Aorta (tissue), 5 donors: ENCODE measurements around the gene JPH4. TPM values are rescaled to one million over a fixed set of nuclear protein-coding genes. Genes with fewer than 3 reads are reported as not detected.

ENCODE experiments used
- ATAC-seq: fragments of 200-7000 bp; cut with Tn5 transposase; one replicate; pipeline ENCODE4 v1.9.1; 2022; ENCODE audit warnings: moderate library complexity; ENCODE audit not compliant: low FRiP score
- DNase-seq, 2 donors: peaks; one replicate each; pipeline ENCODE4 v3.0.0-alpha.2; 2020
- H3K27ac ChIP-seq, 2 donors: one replicate each; pipeline ENCODE4 v1.5.1; 2013; ENCODE audit warnings: low read length in 2 of 2, mild to moderate bottlenecking in 2 of 2, moderate library complexity in 2 of 2, control low read depth in 1 of 2, inconsistent platforms in 1 of 2, low read depth in 1 of 2
- H3K27me3 ChIP-seq, 2 donors: one replicate each; pipeline ENCODE4 v1.6.1; 2013; ENCODE audit warnings: control low read depth in 1 of 2, low read length in 1 of 2, mild to moderate bottlenecking in 1 of 2, moderate library complexity in 1 of 2; ENCODE audit not compliant: insufficient read depth in 2 of 2, control insufficient read depth in 1 of 2
- H3K36me3 ChIP-seq, 2 donors: one replicate each; pipeline ENCODE4 v1.6.1; 2013; ENCODE audit warnings: control low read depth in 1 of 2, low read length in 1 of 2, mild to moderate bottlenecking in 1 of 2; ENCODE audit not compliant: insufficient read depth in 2 of 2, control insufficient read depth in 1 of 2
- H3K4me1 ChIP-seq, 2 donors: one replicate each; pipeline ENCODE4 v1.6.1; 2013; ENCODE audit warnings: low read length in 2 of 2, control low read depth in 1 of 2, mild to moderate bottlenecking in 1 of 2, moderate library complexity in 1 of 2; ENCODE audit not compliant: insufficient read depth in 2 of 2, control insufficient read depth in 1 of 2
- H3K4me3 ChIP-seq, 2 donors: one replicate each; pipeline ENCODE4 v1.5.1; 2013; ENCODE audit warnings: low read length in 2 of 2, control low read depth in 1 of 2, mild to moderate bottlenecking in 1 of 2
- H3K9me3 ChIP-seq: one replicate; pipeline ENCODE4 v1.6.1; 2013; ENCODE audit warnings: mild to moderate bottlenecking, low read length; ENCODE audit not compliant: control insufficient read depth
- WGBS, 2 donors: extraction: QIAGEN DNeasy Blood & Tissue Kit; methylation state at CpG; one replicate each; pipeline ENCODE4 v1.1.7; 2013; 5-methylcytosine and 5-hydroxymethylcytosine counted together
- intact Hi-C, 2 donors: fragments of 100-400 bp; cut with DNase I; formaldehyde crosslinking; loops; one replicate each; pipeline versions ENCODE4 v1.14.2 to v1.15.0; 2022
- polyA plus RNA-seq, 2 donors: library from polyadenylated mRNA; stranded (reverse); fragments of 200-250 nt; gene quantifications; one replicate each; pipeline ENCODE4 v1.2.3, GENCODE V29; 2013
- total RNA-seq, 2 donors: library from RNA; stranded (reverse); fragmentation: NEBNext Ultra II Directional; extraction: Animal tissue kit (Norgen Biotek cat#: 25700); gene quantifications; one replicate each; pipeline ENCODE4 v1.2.1, GENCODE V29; 2021
- donor health status: healthy with polysubstance abuse.
- donor health status: Bipolar disorder and iron deficiency.
- donor health status: DM: no; HTN: no; CAD: no.
- donor health status: DM: no; HTN: no; CAD: no.
- donor health status: DM: yes; HTN: yes; CAD: no.

JPH4 gene
- total and polyA plus RNA-seq, 4 donors = 0.23 to 1.7 (median 1.5) TPM; not detected in 1

DNA sequence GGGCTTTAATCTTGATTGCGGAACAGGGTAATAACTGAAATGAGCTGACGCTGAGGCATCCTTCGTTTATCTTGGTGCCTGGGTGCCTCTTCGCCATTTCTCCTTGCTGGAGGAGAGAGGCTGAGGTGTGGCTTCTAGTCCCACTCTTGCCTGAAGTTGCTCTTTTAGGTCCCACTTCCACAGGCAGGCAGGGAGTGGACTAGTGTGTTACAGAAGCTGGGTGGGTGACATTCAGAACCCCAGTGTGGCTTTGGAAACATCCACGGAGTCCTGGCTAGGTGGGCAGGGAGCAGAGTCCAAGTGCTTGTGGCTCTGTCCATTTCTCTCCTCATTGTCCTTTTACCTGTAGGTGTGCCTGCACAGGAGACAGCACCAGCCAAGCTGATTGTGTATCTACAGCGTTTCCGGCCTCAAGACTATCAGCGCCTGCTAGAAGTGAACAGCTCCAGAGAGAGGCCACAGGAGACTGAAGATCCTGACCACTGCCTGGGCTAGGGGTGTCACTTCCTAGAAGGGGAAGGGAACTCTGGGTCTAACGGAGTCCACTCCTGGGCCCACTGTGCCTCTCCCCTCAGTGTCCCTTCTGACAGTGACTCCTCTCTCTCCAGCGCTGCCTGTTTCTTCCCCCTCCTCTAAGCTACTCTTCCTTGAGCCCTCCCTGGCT, 20.1 kb downstream of the JPH4 start:
- intact Hi-C loops = loop anchor here (2.0 to 10.0 kb wide), 2 partner anchors 82 to 234 kb away; partner anchors contain the start of gene PABPN1 (in 1 of the 2)
- WGBS, 2 donors = 87 to 95% methylated on average over 10 of the region's 10 CpGs
- DNase-seq = no peak

DNA sequence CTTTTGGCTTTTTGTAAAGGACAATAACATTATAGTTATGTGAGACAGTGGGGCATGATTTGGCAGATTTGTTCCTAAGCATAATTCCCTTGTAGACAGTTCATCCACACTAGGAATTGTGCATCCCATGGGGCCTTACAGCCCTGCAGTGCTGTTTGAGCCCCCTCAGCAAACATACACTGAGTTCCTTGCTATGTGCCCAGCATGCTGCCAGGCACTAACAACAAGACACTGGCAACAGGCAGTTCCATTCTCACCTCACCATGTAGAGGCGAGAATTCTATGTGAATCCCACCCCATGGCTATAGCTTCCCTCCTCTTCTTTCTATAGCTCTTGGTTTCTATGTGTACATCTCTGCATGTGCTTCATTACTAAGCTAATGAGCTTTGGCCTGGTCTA, 20.6 kb downstream of the JPH4 start:
- WGBS, 2 donors = 86 to 88% methylated on average over 1 of the region's 1 CpG
- Histone ChIP-seq H3K4me3 (no peak overlapping the region), H3K36me3 (no peaks in the 10 kb centered on the region), H3K4me1 (no peaks in the 10 kb centered on the region), H3K27me3 (no peaks in the 10 kb centered on the region), H3K9me3 (no peaks in the 10 kb centered on the region), H3K27ac (no peak overlapping the region)
- no peak for ATAC-seq
- DNase-seq = no peak
- intact Hi-C loops = loop anchor here (2.0 to 10.0 kb wide), 3 partner anchors 81 to 233 kb away; partner anchors contain the start of genes NGDN (in 1 of the 2) and PABPN1 (in 1 of the 2)

More for the DNA sequence above, 20.1 kb downstream of the JPH4 start:
- Histone ChIP-seq H3K36me3 (no peaks in the 10 kb centered on the region), H3K4me3 (no peak overlapping the region), H3K27me3 (no peaks in the 10 kb centered on the region), H3K4me1 (no peaks in the 10 kb centered on the region), H3K9me3 (no peaks in the 10 kb centered on the region), H3K27ac (no peak overlapping the region)
- no peak for ATAC-seq

GRCh38 chr14:23557521-23557920, 21.1 kb downstream of the JPH4 start:
- H3K27ac ChIP-seq = no peak overlapping the region

GRCh38 chr14:23556700-23557440, 21.7 kb downstream of the JPH4 start:
- peak in 1 of 2 donors; percentile 73 for DNase-seq
- 47 to 48% methylated on average over 17 of the region's 17 CpGs for WGBS, 2 donors
- H3K4me3 ChIP-seq = peak overlapping the region; percentile 46 to 91
- peak overlapping the region; percentile 29 to 70 for H3K27ac ChIP-seq
- no peaks in the 10 kb centered on the region for H3K9me3 ChIP-seq
- no peaks in the 10 kb centered on the region for H3K27me3 ChIP-seq
- ATAC-seq = no peak
- H3K4me1 ChIP-seq = no peaks in the 10 kb centered on the region
- intact Hi-C loops = loop anchor here (2.0 to 10.0 kb wide), 2 partner anchors 88 to 232 kb away; partner anchors contain the start of genes NGDN (in 1 of the 2) and PABPN1 (in 1 of the 2)
- no peaks in the 10 kb centered on the region for H3K36me3 ChIP-seq

More at GRCh38 chr14:23557521-23557920, 21.1 kb downstream of the JPH4 start:
- ATAC-seq = no peak
- no peaks in the 10 kb centered on the region for H3K9me3 ChIP-seq
- H3K27me3 ChIP-seq = no peaks in the 10 kb centered on the region
- intact Hi-C loops = loop anchor here (2.0 to 10.0 kb wide), 2 partner anchors 89 to 233 kb away; partner anchors contain the start of genes NGDN (in 1 of the 2) and PABPN1 (in 1 of the 2)
- no peak for DNase-seq
- WGBS, 2 donors = 48 to 54% methylated on average over 2 of the region's 2 CpGs
- H3K4me3 ChIP-seq = no peak overlapping the region
- H3K4me1 ChIP-seq = no peaks in the 10 kb centered on the region
- no peaks in the 10 kb centered on the region for H3K36me3 ChIP-seq

DNA sequence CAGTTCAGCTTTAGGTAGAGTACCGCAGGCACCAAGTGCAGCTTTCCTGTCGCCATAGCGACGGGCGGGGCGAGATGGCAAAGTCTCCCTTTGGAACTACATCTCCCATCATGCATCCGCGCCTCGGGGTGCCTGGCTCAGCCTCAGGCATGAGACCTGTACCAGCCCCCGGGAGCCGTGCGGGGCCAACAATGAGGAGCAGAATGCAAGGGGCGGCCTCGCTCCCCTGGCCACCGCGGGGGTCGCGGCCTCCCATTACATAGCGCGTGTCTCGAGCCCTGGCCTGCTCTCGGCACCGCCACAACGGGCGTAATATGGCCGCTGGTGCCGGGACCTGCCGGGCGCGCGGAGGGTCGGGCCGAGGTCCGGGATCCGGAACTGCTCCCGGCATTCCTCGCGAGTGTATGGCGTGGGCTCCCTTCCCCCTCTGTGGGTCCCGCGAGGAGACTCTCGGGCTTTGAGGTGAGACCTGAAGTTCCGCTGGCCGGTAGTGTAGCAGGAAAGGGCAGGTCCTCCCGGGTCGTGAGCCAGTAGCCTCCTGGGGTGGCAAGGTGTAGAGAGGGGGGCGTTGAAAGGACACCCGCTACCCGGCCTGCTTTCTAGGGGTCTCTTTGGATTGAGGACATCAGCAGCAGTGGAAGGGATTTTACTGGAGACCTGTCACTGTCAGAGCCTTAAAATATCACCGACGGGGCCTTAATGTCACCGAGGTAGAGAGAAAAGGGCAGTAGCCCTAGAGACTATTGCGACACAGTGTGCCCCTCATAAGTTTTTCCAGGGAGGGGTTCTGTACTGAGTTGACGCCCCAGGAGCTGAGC, 22.5 kb downstream of the JPH4 start, which contains the start of gene THTPA:
Gene THTPA (plus strand): TSS at position 390 of the 818 bp plus-strand sequence. CDS start 487 bp downstream, outside the sequence.
- Histone ChIP-seq H3K27me3 (no peaks in the 10 kb centered on the region), H3K4me3 (peak within 1 kb of the TSS; percentile 46 to 91), H3K9me3 (no peaks in the 10 kb centered on the region), H3K27ac (peak within 1 kb of the TSS; percentile 70 to 76), H3K36me3 (no peaks in the 10 kb centered on the region), H3K4me1 (no peaks in the 10 kb centered on the region)
- DNase-seq (peak; percentile 96 to 98), ATAC-seq (peak; percentile 96)
- intact Hi-C loops = loop anchor here (2.0 to 10.0 kb wide), 2 partner anchors 87 to 231 kb away; partner anchors contain the start of genes NGDN (in 1 of the 2) and PABPN1 (in 1 of the 2)
- WGBS, 2 donors = 0 to 1% methylated on average over 51 to 54 of the region's 54 CpGs

DNA sequence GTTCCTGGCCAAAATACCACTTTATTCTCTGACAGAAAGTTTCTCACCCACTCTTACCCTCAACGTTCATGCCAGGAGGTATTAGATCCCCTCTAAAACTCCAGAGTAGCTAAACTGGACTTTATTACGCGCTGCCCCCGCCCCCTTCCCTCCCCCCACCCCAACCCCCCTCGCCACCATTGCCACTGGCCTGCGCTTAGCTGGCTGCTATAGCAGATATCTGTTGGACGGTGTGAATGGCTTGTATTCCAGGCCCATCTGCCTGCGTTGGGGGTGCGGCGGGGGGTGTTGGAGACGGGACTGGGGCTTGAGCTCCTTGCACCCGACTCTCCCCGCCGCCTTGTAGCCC, 23.1 kb downstream of the JPH4 start:
- Histone ChIP-seq H3K36me3 (no peaks in the 10 kb centered on the region), H3K9me3 (no peaks in the 10 kb centered on the region), H3K4me3 (peak overlapping the region; percentile 1 to 91), H3K27ac (peak overlapping the region in 1 of 2 donors; percentile 70), H3K27me3 (no peaks in the 10 kb centered on the region), H3K4me1 (no peaks in the 10 kb centered on the region)
- ATAC-seq (no peak), DNase-seq (no peak)
- 0 to 1% methylated on average over 14 of the region's 14 CpGs for WGBS, 2 donors
- intact Hi-C loops = loop anchor here in 1 of 2 donors (10.0 kb wide), 1 partner anchor 231 kb away; the partner anchor contains the start of gene PABPN1

- no peak within 1 kb of the TSS for H3K27ac ChIP-seq
Observed at GRCh38 chr14:23551266-23552028, 27.1 kb downstream of the JPH4 start, which contains the start of gene ZFHX2. ZFHX2 (minus strand) TSS chr14:23551765; CDS start chr14:23535325, 16,440 bp downstream.

More at GRCh38 chr14:23551266-23552028, 27.1 kb downstream of the JPH4 start, which contains the start of gene ZFHX2:
- DNase-seq (peak; percentile 81 to 93), ATAC-seq (peak; percentile 72)
- 1% methylated on average over 32 to 49 of the region's 49 CpGs for WGBS, 2 donors
- H3K27me3 ChIP-seq = no peaks in the 10 kb centered on the region
- intact Hi-C loops = loop anchor here in 1 of 2 donors (10.0 kb wide), 1 partner anchor 227 kb away; the partner anchor contains the start of gene PABPN1
- H3K4me3 ChIP-seq = peak within 1 kb of the TSS; percentile 52 to 53
- H3K9me3 ChIP-seq = no peaks in the 10 kb centered on the region
- no peaks in the 10 kb centered on the region for H3K36me3 ChIP-seq
- no peaks in the 10 kb centered on the region for H3K4me1 ChIP-seq
